Kidney (tissue), 14 donors: ENCODE results near the gene UGGT2. TPM values are rescaled to one million over a fixed set of nuclear protein-coding genes. Genes with fewer than 3 reads are reported as not detected.
A peak's percentile ranks its signal among the peaks of the same experiment; 100 is the strongest.

ENCODE experiments used
- DNase-seq, 5 donors: peaks; one replicate each; pipeline ENCODE4 v3.0.0-alpha.2; 2013 to 2020
- FAIRE-seq: peaks from 2 replicates; lab custom pipeline; 2012; peaks lifted over from hg19 to GRCh38; lab: Jason Lieb, UNC
- H3K27ac ChIP-seq, 2 donors: one replicate each; pipeline ENCODE4 v1.7.0; 2013; ENCODE audit warnings: low read depth in 2 of 2, low read length in 2 of 2, inconsistent platforms in 1 of 2
- H3K27me3 ChIP-seq: one replicate; pipeline ENCODE4 v1.7.1; 2013; ENCODE audit warnings: low read length, inconsistent platforms; ENCODE audit not compliant: control insufficient read depth, insufficient read depth
- H3K36me3 ChIP-seq, 3 donors: one replicate each; pipeline versions ENCODE4 v1.7.0 to v1.7.1; 2013; ENCODE audit warnings: low read length in 3 of 3, control low read depth in 1 of 3, inconsistent platforms in 1 of 3; ENCODE audit not compliant: insufficient read depth in 3 of 3, control insufficient read depth in 2 of 3
- H3K4me1 ChIP-seq, 3 donors: one replicate each; pipeline versions ENCODE4 v1.7.0 to v1.7.1; 2013; ENCODE audit warnings: low read length in 3 of 3, inconsistent platforms in 1 of 3, low read depth in 1 of 3; ENCODE audit not compliant: control insufficient read depth in 2 of 3, insufficient read depth in 2 of 3
- H3K4me3 ChIP-seq, 3 donors: one replicate each; pipeline versions ENCODE4 v1.7.0 to v1.8.1; 2013; ENCODE audit warnings: low read length in 3 of 3, control low read depth in 1 of 3, inconsistent platforms in 1 of 3
- H3K9ac ChIP-seq, 3 donors: one replicate each; pipeline versions ENCODE4 v1.7.0 to v1.7.1; 2013; ENCODE audit warnings: low read length in 3 of 3, control low read depth in 1 of 3, inconsistent platforms in 1 of 3
- H3K9me3 ChIP-seq, 3 donors: one replicate each; pipeline versions ENCODE4 v1.7.0 to v1.7.1; 2013; ENCODE audit warnings: low read length in 3 of 3, control low read depth in 1 of 3, inconsistent platforms in 1 of 3; ENCODE audit not compliant: control insufficient read depth in 2 of 3, insufficient read depth in 1 of 3
- CTCF ChIP-seq: IDR thresholded peaks from 3 replicates; pipeline ENCODE4 v1.5.1; 2012; ENCODE audit warnings: mild to moderate bottlenecking, moderate library complexity, borderline replicate concordance; ENCODE audit not compliant: insufficient read depth; ENCODE audit errors: extremely low read depth
- intact Hi-C: fragments of 100-400 bp; cut with DNase I; formaldehyde crosslinking; loops from one replicate; pipeline ENCODE4 v1.11.1; 2022
- polyA plus RNA-seq: library from polyadenylated mRNA; stranded (reverse); fragments of 350-450 nt; fragmentation: Illumina TruSeq; extraction: RNeasy Lipid Tissue Mini Kit (QIAGEN cat#74804); gene quantifications from one replicate; pipeline ENCODE4 v1.2.3, GENCODE V29; 2014; ENCODE audit warnings: low read depth, low replicate concordance; ENCODE audit not compliant: insufficient read depth
- total RNA-seq: library from RNA; stranded (reverse); fragmentation: NEBNext Ultra II Directional; extraction: Animal tissue kit (Norgen Biotek cat#: 25700); gene quantifications from one replicate; pipeline ENCODE4 v1.2.1, GENCODE V29; 2021
- donor health status: control.
- donor health status: control.
- donor health status: control.
- donor health status: control.
- donor health status: control.
- donor health status: DM: yes; HTN: yes; CAD: no.
- donor health status: Normal renal cell carcinoma (clear cell type).

UGGT2 gene
- total and polyA plus RNA-seq, 2 donors from 2014 or later: 10.0 to 31.9 TPM

DNA sequence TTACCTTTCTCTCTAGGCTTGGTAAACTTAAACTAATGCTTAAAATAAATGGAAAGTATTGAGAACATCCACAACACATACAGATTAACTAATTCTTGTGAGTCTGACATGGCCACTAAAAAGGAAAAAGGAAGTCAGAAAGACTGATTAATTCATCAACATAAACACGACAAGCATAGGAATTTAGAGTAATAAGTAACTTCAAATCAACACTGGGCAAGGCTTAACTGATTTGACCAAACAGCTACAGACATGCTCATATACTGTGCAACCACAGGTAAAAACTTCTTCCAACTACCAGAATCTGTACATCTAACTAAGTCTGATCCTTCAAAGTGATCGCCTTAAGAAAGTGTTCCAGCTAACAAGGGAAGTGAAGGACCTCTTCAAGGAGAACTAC lies 20.5 kb downstream of the UGGT2 start:
- TF ChIP-seq CTCF: no peak
- no peak overlapping the region for H3K27ac ChIP-seq

GRCh38 chr13:96029002-96029401 lies 24.2 kb downstream of the UGGT2 start:
- no peak for TF ChIP-seq CTCF
- no peaks in the 10 kb centered on the region for H3K9me3 ChIP-seq
- FAIRE-seq (no peak), DNase-seq (no peak)
- H3K4me3 ChIP-seq: no peak overlapping the region
- H3K9ac ChIP-seq: no peak overlapping the region
- no peak overlapping the region for H3K27ac ChIP-seq
- H3K27me3 ChIP-seq: no peaks in the 10 kb centered on the region
- no peaks in the 10 kb centered on the region for H3K36me3 ChIP-seq
- no peaks in the 10 kb centered on the region for H3K4me1 ChIP-seq
- intact Hi-C loops: no loop called here

More for the DNA sequence above, 20.5 kb downstream of the UGGT2 start:
- DNase-seq (peak in 1 of 5 donors; percentile 6), FAIRE-seq (no peak)
- no peaks in the 10 kb centered on the region for H3K36me3 ChIP-seq
- intact Hi-C loops: no loop called here
- no peak overlapping the region for H3K4me3 ChIP-seq
- H3K4me1 ChIP-seq: no peaks in the 10 kb centered on the region
- H3K9me3 ChIP-seq: no peaks in the 10 kb centered on the region
- H3K9ac ChIP-seq: no peak overlapping the region
- no peaks in the 10 kb centered on the region for H3K27me3 ChIP-seq

GRCh38 chr13:96027496-96027895 lies 25.7 kb downstream of the UGGT2 start:
- Histone ChIP-seq H3K9me3 (no peaks in the 10 kb centered on the region), H3K4me1 (no peaks in the 10 kb centered on the region), H3K9ac (no peak overlapping the region), H3K27me3 (no peaks in the 10 kb centered on the region), H3K4me3 (no peak overlapping the region), H3K36me3 (no peaks in the 10 kb centered on the region), H3K27ac (no peak overlapping the region)
- no peak for TF ChIP-seq CTCF
- DNase-seq (no peak), FAIRE-seq (no peak)
- intact Hi-C loops: no loop called here

DNA sequence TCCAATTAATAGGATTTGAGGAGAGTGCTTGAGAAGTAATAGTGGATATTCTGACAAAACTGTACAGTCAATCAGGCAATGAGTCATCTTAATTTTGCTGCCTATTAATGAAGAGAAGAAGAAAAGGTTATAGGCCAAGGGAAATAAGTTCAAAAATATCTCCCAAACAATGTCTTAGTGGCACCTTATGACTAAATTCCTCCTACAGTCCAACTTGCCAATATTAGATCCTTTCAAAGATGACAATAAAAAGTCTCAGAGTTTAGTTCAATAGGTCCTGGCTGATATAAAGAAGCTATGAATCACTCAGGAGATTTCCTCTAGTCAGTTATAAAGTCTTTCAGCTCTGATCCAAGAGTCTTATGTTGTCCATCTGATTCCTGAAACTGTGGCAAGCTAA lies 27.9 kb downstream of the UGGT2 start:
- no peak for FAIRE-seq
- Histone ChIP-seq H3K27ac (no peak overlapping the region), H3K4me3 (no peak overlapping the region), H3K9ac (no peak overlapping the region), H3K27me3 (no peaks in the 10 kb centered on the region), H3K36me3 (no peaks in the 10 kb centered on the region), H3K9me3 (no peaks in the 10 kb centered on the region), H3K4me1 (no peaks in the 10 kb centered on the region)
- no peak for TF ChIP-seq CTCF
- intact Hi-C loops: no loop called here
- DNase-seq: no peak
